H1 (cell line): ENCODE data around the gene SLC6A3.

Experiments
- CEBPB ChIP-seq: IDR thresholded peaks from 2 replicates; pipeline ENCODE4 v1.6.1; 2012; ENCODE audit warnings: low read depth, low read length
- CHD7 ChIP-seq: fragments of 300-600 bp; sonication (generic); IDR thresholded peaks from 2 replicates; pipeline ENCODE4 v1.7.1; 2012; ENCODE audit warnings: low read length, moderate library complexity, mild to moderate bottlenecking, inconsistent platforms; ENCODE audit not compliant: insufficient replicate concordance
- CTCF ChIP-seq, 3 experiments: IDR thresholded peaks; 1 replicate in 2 of 3; 2 replicates in 1 of 3; pipeline versions ENCODE4 v1.5.1 to v1.6.1; 2011; ENCODE audit warnings: low read length in 3 of 3, mild to moderate bottlenecking in 3 of 3, inconsistent platforms in 2 of 3, low read depth in 1 of 3, moderate library complexity in 1 of 3; ENCODE audit not compliant: insufficient read depth in 1 of 3; ENCODE audit errors: control extremely low read depth in 1 of 3
- EZH2 ChIP-seq: fragments of 200-600 bp; sonication (generic); IDR thresholded peaks from 2 replicates; pipeline ENCODE4 v1.7.1; 2012; ENCODE audit warnings: low read depth, mild to moderate bottlenecking, moderate library complexity, low read length, inconsistent platforms; ENCODE audit not compliant: severe bottlenecking
- GABPA ChIP-seq: IDR thresholded peaks from 2 replicates; pipeline ENCODE4 v1.6.1; 2011; ENCODE audit warnings: mild to moderate bottlenecking, low read length, moderate library complexity, borderline replicate concordance; ENCODE audit not compliant: insufficient read depth
- NANOG ChIP-seq: IDR thresholded peaks from 2 replicates; pipeline ENCODE4 v1.6.1; 2011; ENCODE audit warnings: low read length, low read depth, mild to moderate bottlenecking, inconsistent platforms; ENCODE audit not compliant: insufficient read depth, poor library complexity, severe bottlenecking
- SP1 ChIP-seq: IDR thresholded peaks from 2 replicates; pipeline ENCODE4 v1.6.1; 2011; ENCODE audit warnings: low read depth, low read length

- TF ChIP-seq CTCF (IDR thresholded peaks at IDR 0.05; ENCODE audit: control extremely low read depth in 1 of 3, insufficient read depth in 1 of 3, low read depth in 1 of 3, low read length in 3 of 3) (no peak), SP1 (no peak), CEBPB (no peak), EZH2 (no peak), CHD7 (no peak), NANOG (no peak), GABPA (no peak)
These were observed 32.1 kb upstream of the SLC6A3 start for GRCh38 chr5:1477341-1477740.
